HEK293T (cell line): ENCODE measurements around the gene FPGS.

Experiments used
- ARNT ChIP-seq: fragments of 450-650 bp; IDR thresholded peaks from 2 replicates; pipeline ENCODE4 v1.6.1; 2017; ENCODE audit warnings: mild to moderate bottlenecking
- BHLHE40 ChIP-seq: fragments of 450-650 bp; IDR thresholded peaks from 2 replicates; pipeline ENCODE4 v1.6.1; 2016; ENCODE audit warnings: mild to moderate bottlenecking, moderate library complexity, borderline replicate concordance
- FOXM1 ChIP-seq: fragments of 450-650 bp; IDR thresholded peaks from 2 replicates; pipeline ENCODE4 v1.6.1; 2017; ENCODE audit warnings: mild to moderate bottlenecking, borderline replicate concordance
- HDGF ChIP-seq: fragments of 450-650 bp; IDR thresholded peaks from 2 replicates; pipeline ENCODE4 v1.6.1; 2017; ENCODE audit warnings: antibody characterized with exemption, borderline replicate concordance
- L3MBTL2 ChIP-seq: fragments of 450-650 bp; conservative IDR thresholded peaks from 2 replicates; pipeline ENCODE4 v1.6.1; 2016; ENCODE audit warnings: mild to moderate bottlenecking
- LEF1 ChIP-seq: fragments of 450-650 bp; IDR thresholded peaks from 2 replicates; pipeline ENCODE4 v1.6.1; 2017; ENCODE audit warnings: mild to moderate bottlenecking, borderline replicate concordance
- NFRKB ChIP-seq: fragments of 450-650 bp; IDR thresholded peaks from 2 replicates; pipeline ENCODE4 v1.6.1; 2016; ENCODE audit warnings: mild to moderate bottlenecking, moderate library complexity
- PKNOX1 ChIP-seq: fragments of 450-650 bp; IDR thresholded peaks from 2 replicates; pipeline ENCODE4 v1.6.1; 2016
- SP1 ChIP-seq: fragments of 450-650 bp; IDR thresholded peaks from 2 replicates; pipeline ENCODE4 v1.6.1; 2017
- SUZ12 ChIP-seq: fragments of 450-650 bp; IDR thresholded peaks from 2 replicates; pipeline ENCODE4 v1.6.1; 2016; ENCODE audit warnings: mild to moderate bottlenecking
- TARDBP ChIP-seq: fragments of 450-650 bp; IDR thresholded peaks from 2 replicates; pipeline ENCODE4 v1.6.1; 2016
- ZNF384 ChIP-seq: fragments of 450-650 bp; IDR thresholded peaks from 2 replicates; pipeline ENCODE4 v1.6.1; 2016

GRCh38 chr9:127853312-127854183 lies 50.9 kb downstream of the FPGS start:
- TF ChIP-seq L3MBTL2 (no peak), HDGF (no peak), LEF1 (no peak), FOXM1 (no peak), SP1 (no peak), ARNT (no peak), BHLHE40 (no peak), SUZ12 (no peak), TARDBP (no peak), NFRKB (no peak), PKNOX1 (no peak), ZNF384 (no peak)
